Measurements from ENCODE around the gene PPP6R2.

The PPP6R2 gene, protein sequence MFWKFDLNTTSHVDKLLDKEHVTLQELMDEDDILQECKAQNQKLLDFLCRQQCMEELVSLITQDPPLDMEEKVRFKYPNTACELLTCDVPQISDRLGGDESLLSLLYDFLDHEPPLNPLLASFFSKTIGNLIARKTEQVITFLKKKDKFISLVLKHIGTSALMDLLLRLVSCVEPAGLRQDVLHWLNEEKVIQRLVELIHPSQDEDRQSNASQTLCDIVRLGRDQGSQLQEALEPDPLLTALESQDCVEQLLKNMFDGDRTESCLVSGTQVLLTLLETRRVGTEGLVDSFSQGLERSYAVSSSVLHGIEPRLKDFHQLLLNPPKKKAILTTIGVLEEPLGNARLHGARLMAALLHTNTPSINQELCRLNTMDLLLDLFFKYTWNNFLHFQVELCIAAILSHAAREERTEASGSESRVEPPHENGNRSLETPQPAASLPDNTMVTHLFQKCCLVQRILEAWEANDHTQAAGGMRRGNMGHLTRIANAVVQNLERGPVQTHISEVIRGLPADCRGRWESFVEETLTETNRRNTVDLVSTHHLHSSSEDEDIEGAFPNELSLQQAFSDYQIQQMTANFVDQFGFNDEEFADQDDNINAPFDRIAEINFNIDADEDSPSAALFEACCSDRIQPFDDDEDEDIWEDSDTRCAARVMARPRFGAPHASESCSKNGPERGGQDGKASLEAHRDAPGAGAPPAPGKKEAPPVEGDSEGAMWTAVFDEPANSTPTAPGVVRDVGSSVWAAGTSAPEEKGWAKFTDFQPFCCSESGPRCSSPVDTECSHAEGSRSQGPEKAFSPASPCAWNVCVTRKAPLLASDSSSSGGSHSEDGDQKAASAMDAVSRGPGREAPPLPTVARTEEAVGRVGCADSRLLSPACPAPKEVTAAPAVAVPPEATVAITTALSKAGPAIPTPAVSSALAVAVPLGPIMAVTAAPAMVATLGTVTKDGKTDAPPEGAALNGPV

DNA sequence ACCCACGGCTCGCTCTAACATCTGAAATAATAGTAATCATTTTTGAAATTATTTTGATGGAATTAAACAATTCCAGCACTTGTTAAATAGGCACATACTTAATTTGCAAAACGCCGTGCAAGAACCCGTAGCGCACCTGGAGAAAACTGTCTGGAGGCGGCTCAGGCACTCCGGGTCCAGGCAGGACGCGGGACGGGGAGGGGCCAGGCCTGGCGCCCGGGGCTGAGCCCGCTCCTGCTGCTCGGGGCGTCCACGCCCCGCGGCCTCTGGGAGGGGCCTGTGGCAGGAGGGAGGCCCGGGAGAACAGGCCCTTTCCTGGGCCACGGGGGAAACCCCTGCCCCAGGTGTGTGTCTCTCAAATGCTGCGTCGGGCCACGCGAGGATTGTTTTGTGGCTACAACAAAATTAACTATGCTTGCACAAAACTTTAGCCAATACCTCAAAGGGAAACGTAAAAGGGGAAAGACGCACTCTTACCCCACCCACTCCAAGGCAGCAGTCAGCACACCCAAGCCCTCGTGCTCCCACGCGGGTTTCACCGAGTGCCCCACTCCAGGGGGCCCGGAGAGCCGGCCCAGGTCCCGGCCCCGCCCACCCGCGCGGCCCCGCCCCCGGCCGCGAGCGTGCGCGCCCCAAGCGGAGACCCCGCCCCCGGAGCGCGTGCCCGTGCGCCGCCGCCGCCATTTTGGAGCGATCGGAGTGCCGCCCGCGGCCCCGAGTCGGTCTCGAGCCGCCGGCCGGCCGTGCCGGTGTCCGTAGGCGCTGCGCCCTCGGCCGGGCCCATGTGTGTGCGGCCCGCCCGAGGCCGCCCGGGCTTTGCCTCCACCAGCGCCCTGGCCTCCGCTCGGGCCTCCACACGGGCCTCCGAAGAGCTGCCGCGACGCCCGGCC, at the start of gene PPP6R2:
Gene PPP6R2 (plus strand): TSS at position 677 of the 890 bp plus-strand sequence. CDS start 50,582 bp downstream, outside the sequence.
- H3K27me3 ChIP-seq (replicated peaks; ENCODE audit: control insufficient read depth, insufficient read depth, low read length), result no peaks in the 10 kb centered on the region
- H3K9ac ChIP-seq (ENCODE audit: low read length), result peak within 1 kb of the TSS; percentile 93
- no peaks in the 10 kb centered on the region for H3K36me3 ChIP-seq (ENCODE audit: control insufficient read depth, insufficient read depth, low read length, severe bottlenecking)
- peak; percentile 91 for DNase-seq (ENCODE audit: low read depth)
- peak within 1 kb of the TSS; percentile 90 for H3K4me3 ChIP-seq (ENCODE audit: low read length)
- H3K9me3 ChIP-seq (ENCODE audit: control insufficient read depth, low read length), result no peaks in the 10 kb centered on the region
- H3K4me1 ChIP-seq (ENCODE audit: control insufficient read depth, insufficient read depth, low read length), result peaks cover 7% of the 10 kb centered on the region

DNA sequence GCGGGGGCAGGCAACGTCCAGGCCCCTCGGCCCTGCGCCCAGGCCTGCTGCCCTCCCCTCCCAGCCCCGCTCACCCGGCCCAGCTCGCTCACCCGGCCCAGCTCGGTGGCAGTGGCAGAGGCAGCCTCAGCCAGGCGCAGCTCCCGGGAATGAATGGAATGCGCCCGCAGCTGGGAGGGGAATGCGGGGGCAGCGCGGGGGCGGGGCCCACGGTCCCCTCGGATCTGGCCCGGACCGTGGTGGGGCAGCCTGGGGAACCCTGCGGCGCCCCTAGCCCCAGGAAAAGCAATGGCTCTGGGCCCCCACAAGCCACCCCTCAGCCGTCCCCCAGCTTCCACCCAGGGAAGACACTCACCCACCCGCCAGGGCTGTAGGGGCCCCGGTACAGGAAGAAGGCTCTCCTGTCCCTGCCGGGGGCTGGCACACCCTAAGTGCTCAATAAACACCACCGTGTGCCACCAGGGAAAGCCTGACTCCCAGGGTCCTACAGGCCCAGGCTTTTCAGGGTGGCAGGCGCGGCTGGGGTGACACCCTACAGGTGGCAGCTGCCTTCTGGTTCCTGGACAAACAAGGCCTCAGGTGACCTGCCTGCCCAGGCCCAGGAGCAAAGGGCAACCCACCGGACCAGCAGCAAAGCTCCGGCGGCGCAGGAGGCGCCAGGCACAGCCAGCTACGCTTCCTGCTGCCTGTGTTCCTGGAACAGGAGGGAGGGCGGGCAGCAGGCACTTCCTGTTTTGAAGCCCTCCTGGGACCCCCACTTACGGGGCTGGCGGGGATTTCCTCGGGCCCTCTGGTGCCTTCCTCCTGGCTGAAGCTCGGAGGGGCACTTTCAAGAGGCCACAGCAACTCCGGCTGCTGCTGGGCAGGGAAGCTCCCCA, 49.4 kb upstream of the PPP6R2 start:
- H3K4me3 ChIP-seq (ENCODE audit: low read length), result peak overlapping the region; percentile 47
- no peaks in the 10 kb centered on the region for H3K9me3 ChIP-seq (ENCODE audit: control insufficient read depth, low read length)
- peaks cover 20% of the 10 kb centered on the region for H3K4me1 ChIP-seq (ENCODE audit: control insufficient read depth, insufficient read depth, low read length)
- H3K27me3 ChIP-seq (replicated peaks; ENCODE audit: control insufficient read depth, insufficient read depth, low read length), result no peaks in the 10 kb centered on the region
- peaks cover 26% of the 10 kb centered on the region for H3K36me3 ChIP-seq (ENCODE audit: control insufficient read depth, insufficient read depth, low read length, severe bottlenecking)
- peak overlapping the region; percentile 80 for H3K9ac ChIP-seq (ENCODE audit: low read length)
- peak; percentile 89 for DNase-seq (ENCODE audit: low read depth)

DNA sequence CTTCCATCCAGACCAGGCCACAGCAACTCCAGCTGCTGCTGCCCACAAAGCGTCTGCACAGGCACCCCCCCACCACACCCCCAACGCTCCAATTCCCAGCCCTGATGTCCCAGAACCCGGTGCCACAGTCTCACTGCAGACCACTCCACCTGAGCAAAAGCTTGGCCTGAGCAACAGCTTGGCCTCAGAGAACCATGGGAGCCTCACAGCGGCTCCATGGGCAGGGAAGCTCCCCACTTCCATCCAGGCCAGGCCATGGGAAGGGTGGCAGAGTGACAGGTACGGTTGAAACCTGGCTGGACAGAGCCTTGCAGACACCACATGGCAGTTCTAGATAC, 48.8 kb upstream of the PPP6R2 start:
- Histone ChIP-seq H3K9ac (ENCODE audit: low read length) (peak overlapping the region; percentile 80), H3K4me3 (ENCODE audit: low read length) (peak overlapping the region; percentile 47), H3K9me3 (ENCODE audit: control insufficient read depth, low read length) (no peaks in the 10 kb centered on the region), H3K36me3 (ENCODE audit: control insufficient read depth, insufficient read depth, low read length, severe bottlenecking) (peaks cover 20% of the 10 kb centered on the region), H3K4me1 (ENCODE audit: control insufficient read depth, insufficient read depth, low read length) (peaks cover 20% of the 10 kb centered on the region), H3K27me3 (replicated peaks; ENCODE audit: control insufficient read depth, insufficient read depth, low read length) (no peaks in the 10 kb centered on the region)
- DNase-seq (ENCODE audit: low read depth), result no peak

DNA sequence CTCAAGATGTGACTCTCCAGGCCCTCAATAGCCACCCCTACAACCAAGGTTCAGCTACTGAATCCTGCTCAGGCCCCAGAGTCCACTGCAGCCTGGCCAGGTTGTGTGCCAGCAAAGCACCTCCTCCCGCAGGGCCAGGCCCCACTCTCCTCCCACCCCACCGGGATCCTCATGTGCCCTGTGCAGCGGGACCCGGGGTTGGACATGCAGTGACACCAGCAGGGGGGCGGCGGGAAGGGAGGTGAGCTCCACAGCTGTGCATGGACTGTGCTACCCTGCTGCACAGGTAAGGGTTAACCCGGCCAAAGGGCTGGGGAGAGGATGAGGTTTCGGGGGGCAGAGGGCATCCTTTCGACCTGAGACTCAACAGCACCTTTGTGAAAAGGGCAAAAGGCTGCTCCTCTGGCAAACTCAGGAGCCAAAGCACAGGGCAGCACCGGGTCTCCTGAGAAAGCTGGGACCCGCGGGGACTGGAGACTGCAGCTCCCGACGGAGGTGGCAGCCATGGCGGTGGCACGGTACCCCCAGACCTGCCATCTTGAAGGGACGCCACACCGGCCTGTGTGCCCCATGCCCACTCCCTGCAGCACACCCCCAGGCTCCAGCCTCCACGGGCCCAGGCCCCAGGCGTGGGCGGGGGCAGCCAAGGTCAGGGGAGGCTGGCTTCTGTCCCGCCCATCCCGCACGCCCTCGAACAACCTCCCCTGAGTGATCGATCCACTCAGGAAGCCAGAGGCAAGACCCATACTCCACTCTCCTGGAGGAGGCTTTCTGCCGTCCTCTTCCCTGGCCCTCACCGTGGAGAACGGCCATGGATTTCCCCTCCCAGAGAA, 46.3 kb upstream of the PPP6R2 start:
- no peaks in the 10 kb centered on the region for H3K9me3 ChIP-seq (ENCODE audit: control insufficient read depth, low read length)
- H3K4me1 ChIP-seq (ENCODE audit: control insufficient read depth, insufficient read depth, low read length), result peaks cover 24% of the 10 kb centered on the region
- no peak overlapping the region for H3K9ac ChIP-seq (ENCODE audit: low read length)
- peaks cover 11% of the 10 kb centered on the region for H3K36me3 ChIP-seq (ENCODE audit: control insufficient read depth, insufficient read depth, low read length, severe bottlenecking)
- H3K4me3 ChIP-seq (ENCODE audit: low read length), result no peak overlapping the region
- no peaks in the 10 kb centered on the region for H3K27me3 ChIP-seq (replicated peaks; ENCODE audit: control insufficient read depth, insufficient read depth, low read length)
- DNase-seq (ENCODE audit: low read depth), result no peak

DNA sequence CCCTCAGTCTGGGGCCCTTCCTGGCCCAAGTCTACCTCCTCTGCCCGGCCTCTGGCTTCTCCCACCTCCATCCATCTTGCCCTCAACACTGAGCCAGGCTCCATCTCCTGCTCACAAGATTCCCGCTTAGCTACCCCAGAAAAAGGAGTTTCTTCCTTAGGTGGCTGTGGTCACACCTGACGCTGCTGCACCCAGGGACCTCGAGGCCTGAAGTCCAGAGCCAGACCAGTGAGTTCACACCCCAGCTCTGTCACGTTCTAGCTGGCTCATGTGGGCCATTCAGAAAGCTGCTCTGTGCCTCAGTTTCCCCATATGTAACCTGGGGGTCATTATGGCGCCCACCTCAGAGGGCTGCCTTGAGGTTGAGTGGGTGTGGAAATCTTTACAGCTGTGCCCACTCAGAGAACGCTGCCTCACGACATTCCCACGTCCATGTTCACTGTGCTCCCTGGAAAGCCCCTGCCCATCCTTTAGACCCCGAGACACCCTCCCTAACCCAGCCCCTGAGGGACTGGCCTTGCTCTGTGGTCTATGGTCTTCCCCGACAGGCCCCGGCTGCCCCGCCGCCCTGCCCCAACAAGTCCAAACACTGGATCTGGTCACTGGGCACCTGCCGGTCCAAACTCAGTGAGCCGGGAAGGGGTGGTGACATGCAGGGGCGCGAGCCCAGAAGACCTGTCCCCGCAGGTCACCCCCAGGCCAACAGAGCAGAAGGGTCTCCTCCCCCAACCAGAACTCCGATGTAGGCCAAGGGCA, 45.4 kb upstream of the PPP6R2 start:
- no peak for DNase-seq (ENCODE audit: low read depth)
- Histone ChIP-seq H3K4me3 (ENCODE audit: low read length) (no peak overlapping the region), H3K9me3 (ENCODE audit: control insufficient read depth, low read length) (no peaks in the 10 kb centered on the region), H3K9ac (ENCODE audit: low read length) (no peak overlapping the region), H3K4me1 (ENCODE audit: control insufficient read depth, insufficient read depth, low read length) (peaks cover 27% of the 10 kb centered on the region), H3K36me3 (ENCODE audit: control insufficient read depth, insufficient read depth, low read length, severe bottlenecking) (peaks cover 11% of the 10 kb centered on the region), H3K27me3 (replicated peaks; ENCODE audit: control insufficient read depth, insufficient read depth, low read length) (no peaks in the 10 kb centered on the region)

DNA sequence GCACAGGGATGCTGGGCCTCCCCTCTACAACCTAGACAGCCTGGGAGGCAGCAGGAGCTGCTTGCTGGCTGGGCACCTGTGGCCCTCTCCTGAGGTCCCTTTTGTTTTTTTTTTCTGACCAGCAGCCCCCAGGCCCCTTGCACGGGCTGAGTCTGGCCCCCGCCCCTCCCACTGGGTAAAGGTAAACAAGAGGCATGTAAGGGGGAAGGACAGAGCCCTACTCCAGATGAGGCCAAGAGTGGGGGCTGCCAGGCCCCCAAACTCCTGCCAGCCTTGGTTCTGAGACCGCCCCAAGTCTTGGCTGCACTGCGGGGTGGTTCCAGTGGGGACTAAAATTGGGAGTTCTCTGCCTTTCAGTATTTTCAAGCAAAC, 44.9 kb upstream of the PPP6R2 start:
- H3K9ac ChIP-seq (ENCODE audit: low read length), result no peak overlapping the region
- H3K4me1 ChIP-seq (ENCODE audit: control insufficient read depth, insufficient read depth, low read length), result peaks cover 28% of the 10 kb centered on the region
- no peaks in the 10 kb centered on the region for H3K9me3 ChIP-seq (ENCODE audit: control insufficient read depth, low read length)
- no peak for DNase-seq (ENCODE audit: low read depth)
- no peak overlapping the region for H3K4me3 ChIP-seq (ENCODE audit: low read length)
- peaks cover 11% of the 10 kb centered on the region for H3K36me3 ChIP-seq (ENCODE audit: control insufficient read depth, insufficient read depth, low read length, severe bottlenecking)
- no peaks in the 10 kb centered on the region for H3K27me3 ChIP-seq (replicated peaks; ENCODE audit: control insufficient read depth, insufficient read depth, low read length)

DNA sequence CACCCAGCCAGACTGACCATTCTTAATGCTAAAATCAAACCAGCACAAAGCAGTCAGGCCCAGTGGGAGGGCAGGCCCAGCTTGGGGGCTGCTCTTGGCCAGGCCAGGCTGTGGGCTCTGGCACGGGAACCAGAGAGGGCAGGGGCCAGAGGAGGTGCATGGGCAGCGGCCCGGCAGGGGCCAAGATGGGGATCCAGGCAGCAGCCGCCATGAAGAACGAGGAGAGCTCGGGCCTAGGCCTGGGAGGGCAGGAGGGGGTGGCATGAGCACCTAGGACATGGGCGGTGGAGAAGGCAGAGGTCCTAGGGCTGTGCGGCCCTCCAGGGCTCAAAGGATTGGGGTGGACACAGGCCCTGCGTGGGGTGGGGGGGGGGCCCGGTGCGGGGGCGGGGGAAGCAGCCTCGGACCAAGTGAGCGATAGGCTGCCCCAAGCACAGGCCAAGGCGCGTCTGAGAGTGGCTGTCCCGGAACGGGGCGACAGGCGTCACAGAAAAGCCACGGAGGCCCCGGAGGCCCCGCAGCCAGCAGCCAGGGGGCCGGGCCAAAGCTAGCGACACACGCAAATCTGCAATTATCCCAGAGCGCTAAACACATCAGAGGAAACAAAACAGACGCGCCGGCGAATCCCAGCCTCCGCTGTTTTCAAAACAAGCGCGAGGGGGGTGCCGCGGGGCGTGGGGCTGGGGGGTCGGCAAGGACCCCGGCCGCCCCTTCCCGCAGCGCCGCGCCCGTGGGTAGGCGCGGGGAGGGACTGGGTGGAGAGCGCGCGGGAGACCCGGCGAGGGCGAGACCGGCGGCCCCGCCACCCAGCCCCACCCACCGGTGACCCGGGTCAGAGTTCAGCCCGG, 44.0 kb upstream of the PPP6R2 start:
- no peaks in the 10 kb centered on the region for H3K9me3 ChIP-seq (ENCODE audit: control insufficient read depth, low read length)
- H3K36me3 ChIP-seq (ENCODE audit: control insufficient read depth, insufficient read depth, low read length, severe bottlenecking), result peaks cover 10% of the 10 kb centered on the region
- no peaks in the 10 kb centered on the region for H3K27me3 ChIP-seq (replicated peaks; ENCODE audit: control insufficient read depth, insufficient read depth, low read length)
- DNase-seq (ENCODE audit: low read depth), result no peak
- no peak overlapping the region for H3K4me3 ChIP-seq (ENCODE audit: low read length)
- no peak overlapping the region for H3K9ac ChIP-seq (ENCODE audit: low read length)
- peaks cover 31% of the 10 kb centered on the region for H3K4me1 ChIP-seq (ENCODE audit: control insufficient read depth, insufficient read depth, low read length)

DNA sequence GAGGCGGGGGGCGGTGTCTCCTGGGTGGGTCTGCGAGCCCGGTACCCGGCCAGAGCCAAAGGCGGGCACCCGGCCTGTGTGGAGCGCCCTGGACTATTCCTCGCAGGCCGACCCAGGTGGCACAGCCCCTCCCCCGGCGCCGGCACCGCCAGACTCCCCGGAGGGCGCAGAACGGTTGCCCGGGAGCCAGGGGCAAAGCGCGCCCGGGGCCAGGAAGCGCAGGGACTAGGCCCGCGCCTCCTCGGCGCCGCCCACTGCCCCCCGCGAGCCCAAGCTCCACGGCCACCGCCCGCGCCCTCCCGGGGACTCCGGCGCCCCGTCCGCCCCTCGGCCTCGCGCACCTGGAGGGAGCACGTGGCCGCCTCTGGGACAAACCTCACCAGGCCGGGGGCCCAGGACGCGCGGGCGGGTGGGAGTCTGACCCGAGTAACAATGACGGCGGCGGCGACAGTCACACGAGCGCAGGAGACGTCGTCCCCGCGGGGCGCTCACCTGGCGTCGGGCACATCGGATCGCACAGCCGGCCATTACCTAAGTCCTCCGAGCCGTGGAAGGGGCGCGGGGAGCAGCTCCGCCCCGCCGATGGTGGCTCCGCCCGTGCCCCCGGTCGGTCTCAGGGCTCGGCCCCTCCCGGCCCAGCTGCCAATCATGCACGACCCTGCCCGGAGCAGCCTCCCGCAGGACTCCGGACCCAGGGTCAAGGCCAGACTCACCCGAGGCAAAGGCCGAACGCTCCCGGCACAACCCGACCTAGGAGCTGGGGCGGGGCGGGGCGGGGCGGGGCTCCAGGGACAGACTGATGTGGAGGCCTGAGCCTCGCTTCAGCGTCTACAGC, 43.1 kb upstream of the PPP6R2 start:
- Histone ChIP-seq H3K4me3 (ENCODE audit: low read length) (peak overlapping the region; percentile 41), H3K9ac (ENCODE audit: low read length) (peak overlapping the region; percentile 46), H3K4me1 (ENCODE audit: control insufficient read depth, insufficient read depth, low read length) (peaks cover 38% of the 10 kb centered on the region), H3K36me3 (ENCODE audit: control insufficient read depth, insufficient read depth, low read length, severe bottlenecking) (peaks cover 5% of the 10 kb centered on the region), H3K9me3 (ENCODE audit: control insufficient read depth, low read length) (no peaks in the 10 kb centered on the region), H3K27me3 (replicated peaks; ENCODE audit: control insufficient read depth, insufficient read depth, low read length) (no peaks in the 10 kb centered on the region)
- DNase-seq (ENCODE audit: low read depth), result no peak

Measured in adipocyte (in vitro differentiated cells).